Activated CD8-positive, alpha-beta T cell treated with anti-CD3 and anti-CD28 coated beads for 36 hours (primary cell): Measurements from ENCODE around the gene SCARF2. TPM values are rescaled to one million over a fixed set of nuclear protein-coding genes. Genes with fewer than 3 reads are reported as not detected.
A peak's percentile ranks its signal among the peaks of the same experiment; 100 is the strongest.

ENCODE experiments used
- ATAC-seq: fragments of 200-7000 bp; cut with Tn5 transposase; one replicate; pipeline ENCODE4 v1.10.0; 2021; ENCODE audit warnings: mild to moderate bottlenecking, moderate library complexity
- CTCF ChIA-PET: fragments of 350-600 bp; sonication (Branson Sonifier 250); formaldehyde crosslinking; loops from one replicate; lab custom pipeline; 2021; ENCODE audit warnings: antibody characterized with exemption; lab: Charles Lee
- POLR2A ChIA-PET: fragments of 350-600 bp; sonication (Branson Sonifier 250); formaldehyde crosslinking; loops from one replicate; lab custom pipeline; 2021; ENCODE audit warnings: antibody characterized with exemption; lab: Charles Lee
- DNase-seq: peaks from one replicate; pipeline ENCODE4 v3.0.0-alpha.2; 2020
- H3K27ac Mint-ChIP-seq: one replicate; pipeline ENCODE4 v1.8.0; 2021; ENCODE audit warnings: mild to moderate bottlenecking, mixed read lengths
- H3K27me3 Mint-ChIP-seq: one replicate; pipeline ENCODE4 v1.8.0; 2021; ENCODE audit warnings: mixed read lengths
- H3K36me3 Mint-ChIP-seq: one replicate; pipeline ENCODE4 v1.8.0; 2021; ENCODE audit warnings: low read depth, mixed read lengths
- H3K4me1 Mint-ChIP-seq: one replicate; pipeline ENCODE4 v1.8.0; 2021; ENCODE audit warnings: low read depth, mixed read lengths
- H3K4me3 Mint-ChIP-seq: one replicate; pipeline ENCODE4 v1.8.0; 2021; ENCODE audit warnings: mild to moderate bottlenecking, moderate library complexity, mixed read lengths
- H3K9me3 Mint-ChIP-seq: one replicate; pipeline ENCODE4 v1.8.0; 2021; ENCODE audit warnings: mixed read lengths
- intact Hi-C: fragments of 100-400 bp; cut with micrococcal nuclease; formaldehyde crosslinking; loops from one replicate; pipeline ENCODE4 v1.10.0; 2022
- total RNA-seq, 2 experiments: library from RNA; stranded (reverse); gene quantifications; one replicate each; pipeline ENCODE4 v1.2.3, GENCODE V29; 2021
- TF ChIP-seq, protein P1 (sequence below): fragments of 200-600 bp; IDR thresholded peaks from one replicate; pipeline ENCODE4 v1.8.0; 2022; ENCODE audit warnings: antibody characterized with exemption, mild to moderate bottlenecking

The SCARF2 gene
- total RNA-seq, 2 experiments from 2014 or later = 0.20 to 0.27 TPM

GRCh38 chr22:20434264-20434751 is 3.3 kb downstream of the SCARF2 start:
- no peaks in the 10 kb centered on the region for H3K36me3 Mint-ChIP-seq
- TF ChIP-seq, protein P1, sequence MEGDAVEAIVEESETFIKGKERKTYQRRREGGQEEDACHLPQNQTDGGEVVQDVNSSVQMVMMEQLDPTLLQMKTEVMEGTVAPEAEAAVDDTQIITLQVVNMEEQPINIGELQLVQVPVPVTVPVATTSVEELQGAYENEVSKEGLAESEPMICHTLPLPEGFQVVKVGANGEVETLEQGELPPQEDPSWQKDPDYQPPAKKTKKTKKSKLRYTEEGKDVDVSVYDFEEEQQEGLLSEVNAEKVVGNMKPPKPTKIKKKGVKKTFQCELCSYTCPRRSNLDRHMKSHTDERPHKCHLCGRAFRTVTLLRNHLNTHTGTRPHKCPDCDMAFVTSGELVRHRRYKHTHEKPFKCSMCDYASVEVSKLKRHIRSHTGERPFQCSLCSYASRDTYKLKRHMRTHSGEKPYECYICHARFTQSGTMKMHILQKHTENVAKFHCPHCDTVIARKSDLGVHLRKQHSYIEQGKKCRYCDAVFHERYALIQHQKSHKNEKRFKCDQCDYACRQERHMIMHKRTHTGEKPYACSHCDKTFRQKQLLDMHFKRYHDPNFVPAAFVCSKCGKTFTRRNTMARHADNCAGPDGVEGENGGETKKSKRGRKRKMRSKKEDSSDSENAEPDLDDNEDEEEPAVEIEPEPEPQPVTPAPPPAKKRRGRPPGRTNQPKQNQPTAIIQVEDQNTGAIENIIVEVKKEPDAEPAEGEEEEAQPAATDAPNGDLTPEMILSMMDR = no peak
- ChIA-PET POLR2A (interaction anchor here (1.1 to 1.7 kb wide), 4 partner anchors 17 to 56 kb away, joined by 3 read pairs; no protein-coding TSS in a partner anchor), CTCF (interaction anchor here (0.9 to 1.6 kb wide), 3 partner anchors 13 to 130 kb away, joined by 3 to 4 read pairs (median 3); no protein-coding TSS in a partner anchor)
- intact Hi-C loops = loop anchor here (10.0 kb wide), 1 partner anchor 60 kb away; the partner anchor contains the start of gene KLHL22
- ATAC-seq (no peak), DNase-seq (no peak)
- H3K9me3 Mint-ChIP-seq = no peaks in the 10 kb centered on the region
- H3K27ac Mint-ChIP-seq = no peak overlapping the region
- H3K4me1 Mint-ChIP-seq = peaks cover 19% of the 10 kb centered on the region
- peaks cover 63% of the 10 kb centered on the region for H3K27me3 Mint-ChIP-seq
- H3K4me3 Mint-ChIP-seq = no peak overlapping the region

DNA sequence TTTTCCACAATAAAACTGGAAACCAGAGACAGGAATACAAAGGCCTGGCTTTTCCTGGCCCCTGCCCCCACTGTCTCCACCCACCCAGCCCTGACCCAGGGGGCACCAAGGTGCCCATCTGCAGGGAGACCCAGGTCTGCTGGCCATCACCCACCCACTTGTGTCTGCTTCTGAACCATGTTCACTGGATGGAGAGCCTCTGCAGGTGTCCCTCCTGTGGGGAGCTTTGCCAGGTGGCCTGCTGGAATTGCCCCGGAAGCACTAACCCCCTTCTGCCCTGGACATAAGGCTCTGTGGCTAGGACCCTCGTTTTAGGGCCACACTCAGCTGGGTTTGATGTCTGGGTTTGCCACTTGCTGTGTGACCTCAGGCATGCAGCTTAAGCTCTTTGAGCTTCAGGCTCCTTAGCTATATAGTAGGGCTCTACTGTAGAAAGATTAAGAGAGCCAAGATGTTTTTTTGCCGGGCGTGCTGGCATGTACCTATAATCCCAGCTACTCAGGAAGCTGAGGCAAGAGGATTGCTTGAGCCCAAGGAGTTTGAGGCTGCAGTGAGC is 3.9 kb downstream of the SCARF2 start:
- TF ChIP-seq, protein P1 = no peak
- ATAC-seq (no peak), DNase-seq (no peak)
- no peak overlapping the region for H3K27ac Mint-ChIP-seq
- H3K27me3 Mint-ChIP-seq = peaks cover 65% of the 10 kb centered on the region
- intact Hi-C loops = loop anchor here (10.0 kb wide), 1 partner anchor 61 kb away; the partner anchor contains the start of gene KLHL22
- ChIA-PET POLR2A (interaction anchor here (1.1 to 1.3 kb wide), 3 partner anchors 16 to 57 kb away, joined by 3 read pairs; no protein-coding TSS in a partner anchor), CTCF (interaction anchor here (0.9 to 1.6 kb wide), 3 partner anchors 12 to 131 kb away, joined by 3 to 4 read pairs (median 3); no protein-coding TSS in a partner anchor)
- H3K9me3 Mint-ChIP-seq = no peaks in the 10 kb centered on the region
- no peak overlapping the region for H3K4me3 Mint-ChIP-seq
- no peaks in the 10 kb centered on the region for H3K36me3 Mint-ChIP-seq
- peaks cover 23% of the 10 kb centered on the region for H3K4me1 Mint-ChIP-seq

- DNase-seq (no peak), ATAC-seq (no peak)
- Mint-ChIP-seq H3K27ac (no peak overlapping the region), H3K36me3 (no peaks in the 10 kb centered on the region), H3K27me3 (peaks cover 60% of the 10 kb centered on the region), H3K9me3 (no peaks in the 10 kb centered on the region), H3K4me3 (no peak overlapping the region), H3K4me1 (peaks cover 23% of the 10 kb centered on the region)
- TF ChIP-seq, protein P1 = no peak
- ChIA-PET CTCF (interaction anchor here (1.6 to 1.9 kb wide), 2 partner anchors 10 to 12 kb away, joined by 3 read pairs; no protein-coding TSS in a partner anchor), POLR2A (interaction anchor here (1.3 kb wide), 1 partner anchor 19 kb away, joined by 3 read pairs; no protein-coding TSS in a partner anchor)
- intact Hi-C loops = loop anchor here (10.0 kb wide), 1 partner anchor 62 kb away; the partner anchor contains the start of gene KLHL22
Measured at GRCh38 chr22:20433191-20433590, 4.4 kb downstream of the SCARF2 start.

DNA sequence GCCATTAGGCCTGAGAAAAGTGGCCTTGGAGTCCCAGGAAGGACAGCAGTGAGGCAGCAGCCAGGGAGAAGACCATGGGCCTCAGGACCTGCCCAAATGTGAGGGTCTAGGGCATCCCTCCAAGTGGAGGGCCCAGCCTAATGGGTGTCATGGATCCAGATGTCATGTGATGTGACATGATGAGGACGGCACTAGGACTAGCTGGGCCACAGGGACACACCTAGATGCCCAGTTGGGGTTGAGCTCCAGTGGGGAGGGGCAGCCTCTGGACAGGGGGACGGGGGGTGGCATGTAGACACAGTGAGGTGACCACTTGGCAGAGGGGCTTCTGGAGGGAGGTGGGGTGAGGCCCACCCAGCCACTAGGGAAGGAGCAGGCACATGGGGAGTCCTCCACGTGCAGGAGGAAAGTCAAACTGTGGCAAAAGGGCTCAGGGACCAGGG is 5.4 kb downstream of the SCARF2 start:
- ATAC-seq = no peak
- POLR2A ChIA-PET = no interaction called here
- intact Hi-C loops = loop anchor here (10.0 kb wide), 1 partner anchor 63 kb away; the partner anchor contains the start of gene KLHL22
- TF ChIP-seq, protein P1 = no peak
- Mint-ChIP-seq H3K36me3 (no peaks in the 10 kb centered on the region), H3K27me3 (peaks cover 64% of the 10 kb centered on the region), H3K4me1 (peaks cover 23% of the 10 kb centered on the region), H3K9me3 (no peaks in the 10 kb centered on the region), H3K4me3 (peak overlapping the region; percentile 24), H3K27ac (no peak overlapping the region)
- DNase-seq = no peak
- CTCF ChIA-PET = interaction anchor here (0.6 to 1.9 kb wide), 4 partner anchors 9 to 22 kb away, joined by 3 to 5 read pairs (median 3); no protein-coding TSS in a partner anchor
